Keratinocyte (primary cell): ENCODE measurements around the gene MMGT1.

Experiments
- CTCF ChIP-seq, 3 experiments: IDR thresholded peaks in 1 of 3; conservative IDR thresholded peaks in 1 of 3; optimal IDR thresholded peaks in 1 of 3; 2 replicates in 2 of 3; 3 replicates in 1 of 3; pipeline versions ENCODE3 to v1.5.1; 2011; ENCODE audit warnings: low read length in 3 of 3, mild to moderate bottlenecking in 3 of 3, moderate library complexity in 2 of 3, control low read depth in 1 of 3, inconsistent platforms in 1 of 3; ENCODE audit not compliant: insufficient read depth in 2 of 3; ENCODE audit errors: extremely low read depth in 1 of 3
- EZH2 ChIP-seq: IDR thresholded peaks from one replicate; pipeline ENCODE4 v1.6.1; 2012; ENCODE audit warnings: inconsistent platforms, mild to moderate bottlenecking, low read length, moderate library complexity

GRCh38 chrX:135982860-135983259 lies 9.1 kb upstream of the MMGT1 start:
- no peak for TF ChIP-seq CTCF (optimal IDR thresholded peaks at IDR 0.05 in 1 of 3, IDR thresholded peaks at IDR 0.05 in 1 of 3, conservative IDR thresholded peaks at IDR 0.05 in 1 of 3; ENCODE audit: extremely low read depth in 1 of 3, insufficient read depth in 2 of 3, low read length in 3 of 3)
- no peak for TF ChIP-seq EZH2
